Embryonic facial prominence (tissue), 1 donor: ENCODE results near the gene ZNF440.
"Not testable (repeated sequence)": the region's sequence is repeated elsewhere in the genome, so short reads cannot be mapped to it uniquely, and the experiment has no call there.

Experiments used
- DNase-seq: peaks from one replicate; pipeline ENCODE4 v3.0.0-alpha.2; 2016; ENCODE audit errors: extremely low spot score

The ZNF440 gene

GRCh38 chr19:11814029-11814699 is at the start of gene ZNF440:
Gene ZNF440 (plus strand): TSS chr19:11814273. CDS start chr19:11814448, 175 bp downstream.
- DNase-seq: peak; percentile 76

- DNase-seq: peak; percentile 75
Observed at GRCh38 chr19:11766597-11767591, 47.2 kb upstream of the ZNF440 start, which contains the start of gene ZNF441. Gene ZNF441 (plus strand): TSS chr19:11767000. CDS start chr19:11767194, 194 bp downstream.

- no peak for DNase-seq
Observed at GRCh38 chr19:11767633-11768133, 46.4 kb upstream of the ZNF440 start.

GRCh38 chr19:11769995-11770394 is 44.1 kb upstream of the ZNF440 start:
- DNase-seq: no peak

- DNase-seq: not testable (repeated sequence)
Observed at GRCh38 chr19:11771520-11771919, 42.6 kb upstream of the ZNF440 start.

- not testable (repeated sequence) for DNase-seq
Observed at GRCh38 chr19:11776669-11777068, 37.4 kb upstream of the ZNF440 start.

GRCh38 chr19:11780431-11781020 is 33.5 kb upstream of the ZNF440 start:
- no peak for DNase-seq

GRCh38 chr19:11781295-11782057 is 32.6 kb upstream of the ZNF440 start:
- no peak for DNase-seq

GRCh38 chr19:11783767-11784166 is 30.3 kb upstream of the ZNF440 start:
- DNase-seq: no peak

GRCh38 chr19:11784356-11784755 is 29.7 kb upstream of the ZNF440 start:
- DNase-seq: no peak

GRCh38 chr19:11787536-11787935 is 26.5 kb upstream of the ZNF440 start:
- DNase-seq: no peak

- no peak for DNase-seq
Observed at GRCh38 chr19:11792942-11793341, 21.1 kb upstream of the ZNF440 start.

GRCh38 chr19:11797491-11797890 is 16.6 kb upstream of the ZNF440 start:
- DNase-seq: peak; percentile 81

GRCh38 chr19:11798391-11799330 is 15.4 kb upstream of the ZNF440 start, which contains the start of gene ZNF491:
Gene ZNF491 (plus strand): TSS chr19:11798523. CDS start chr19:11805954, 7,431 bp downstream.
- peak; percentile 81 for DNase-seq

GRCh38 chr19:11806354-11807098 is 7.5 kb upstream of the ZNF440 start:
- DNase-seq: no peak

- no peak for DNase-seq
Observed at GRCh38 chr19:11807099-11807380, 7.0 kb upstream of the ZNF440 start.

GRCh38 chr19:11813703-11814028 is 407 bp upstream of the ZNF440 start:
- no peak for DNase-seq

GRCh38 chr19:11814700-11815035 is 595 bp downstream of the ZNF440 start:
- no peak for DNase-seq

- DNase-seq: no peak
Observed at GRCh38 chr19:11821474-11822109, 7.5 kb downstream of the ZNF440 start.
